HG02885 (cell line): ENCODE measurements around the gene AMELX.

Experiments used
- ATAC-seq: cut with Tn5 transposase; IDR thresholded peaks from one replicate; pipeline ENCODE4 v1.9.1; 2021; ENCODE audit warnings: mild to moderate bottlenecking; ENCODE audit not compliant: unreplicated experiment, poor library complexity

AMELX gene

GRCh38 chrX:11304829-11305228 lies 11.6 kb downstream of the AMELX start:
- ATAC-seq = no peak

GRCh38 chrX:11305641-11306040 lies 12.4 kb downstream of the AMELX start:
- no peak for ATAC-seq

DNA sequence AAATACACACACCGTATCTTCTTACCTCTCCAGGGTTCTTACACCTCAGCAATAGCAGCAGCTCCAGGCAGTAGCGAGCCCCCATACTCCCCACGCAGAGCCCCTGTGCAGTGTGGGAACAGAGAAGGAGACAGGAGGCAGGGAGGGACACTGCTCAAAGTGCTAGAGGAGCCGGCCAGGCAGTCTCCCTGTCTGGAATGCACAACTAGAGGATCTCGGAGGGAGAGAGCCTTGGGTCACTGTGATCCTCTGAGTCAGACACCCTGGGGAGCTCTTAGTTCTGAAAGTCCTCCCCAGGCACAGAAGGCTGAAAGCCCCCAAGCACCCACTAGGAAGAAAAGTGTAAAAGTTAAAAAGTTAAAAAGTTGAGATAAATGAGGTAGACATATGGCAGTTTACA lies 16.0 kb downstream of the AMELX start:
- ATAC-seq = no peak

GRCh38 chrX:11311706-11312105 lies 18.5 kb downstream of the AMELX start:
- ATAC-seq = no peak

DNA sequence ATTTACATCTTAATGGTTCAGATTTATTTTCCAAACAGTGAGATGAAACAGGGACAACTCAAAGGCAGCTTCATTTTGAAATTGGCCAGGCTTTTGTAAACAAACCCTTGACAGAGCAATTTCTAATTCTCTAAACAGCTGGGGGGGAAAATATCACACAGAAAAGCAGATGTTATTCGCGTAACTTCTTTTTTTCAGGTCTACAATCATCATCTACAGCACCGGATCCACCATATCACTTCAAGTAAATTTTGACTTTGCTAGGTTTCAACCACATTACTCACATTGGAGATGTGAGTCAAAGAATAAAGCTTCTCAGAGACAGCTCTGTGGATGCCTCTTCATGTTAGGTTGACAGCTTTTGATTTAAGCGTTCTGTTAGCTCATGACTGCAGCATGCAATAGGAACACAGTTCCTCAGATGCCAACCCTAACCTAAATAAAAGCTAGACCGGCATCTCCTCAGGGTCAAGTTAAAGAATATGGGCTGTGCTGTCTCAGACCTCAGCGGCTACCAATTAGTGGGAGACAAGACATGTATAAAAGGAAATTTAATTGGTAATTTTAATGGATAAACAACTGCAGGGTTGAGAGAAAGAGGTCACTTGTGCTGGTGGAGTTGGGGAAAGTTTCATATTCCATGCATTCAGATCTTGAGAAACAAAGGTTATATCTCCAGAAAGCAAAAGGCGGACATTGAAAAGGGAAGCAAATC lies 26.8 kb downstream of the AMELX start:
- no peak for ATAC-seq

DNA sequence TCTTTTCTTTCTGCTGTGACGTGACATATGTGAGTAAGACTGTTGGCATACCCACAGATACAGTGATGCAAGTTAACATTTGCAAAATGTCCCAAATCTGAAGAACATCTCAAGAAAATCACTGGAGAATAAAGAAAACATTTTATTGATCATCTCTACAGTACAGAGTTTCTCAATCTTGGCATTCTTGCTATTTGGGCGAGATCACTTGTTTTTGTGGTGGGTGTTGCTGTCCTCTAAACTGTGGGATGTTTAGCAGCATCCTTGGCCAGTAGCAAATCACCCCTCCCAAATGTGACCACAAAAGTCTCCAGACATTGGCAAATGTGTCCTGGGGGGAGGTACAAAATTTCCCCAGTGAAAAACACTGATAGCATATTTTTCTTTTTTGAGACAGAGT lies 28.8 kb downstream of the AMELX start:
- no peak for ATAC-seq

GRCh38 chrX:11328134-11328533 lies 34.9 kb downstream of the AMELX start:
- no peak for ATAC-seq

DNA sequence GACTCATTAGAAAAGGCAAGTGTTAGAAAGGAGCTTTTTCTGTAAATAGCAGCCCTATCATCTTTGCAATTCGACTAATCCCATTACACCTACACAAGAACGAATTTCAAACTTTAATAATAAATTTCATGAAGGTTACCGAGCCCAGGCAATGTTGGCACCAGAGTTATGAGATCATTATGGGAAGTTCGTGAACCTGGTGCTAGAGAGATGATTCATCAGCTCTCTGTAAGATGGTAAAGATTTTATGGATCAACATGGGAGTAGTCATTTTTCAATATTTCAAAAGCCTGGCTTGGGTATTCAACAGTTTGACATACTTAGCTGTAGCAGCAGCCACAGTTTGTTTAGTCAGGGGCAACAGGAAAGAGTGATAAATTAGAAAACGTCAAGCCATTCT lies 35.8 kb downstream of the AMELX start:
- ATAC-seq = no peak

- ATAC-seq = no peak
These were observed 38.6 kb downstream of the AMELX start for GRCh38 chrX:11331788-11332187.

- ATAC-seq = no peak
These were observed 41.0 kb downstream of the AMELX start for GRCh38 chrX:11334165-11334564.

GRCh38 chrX:11336201-11336600 lies 43.0 kb downstream of the AMELX start:
- ATAC-seq = no peak

DNA sequence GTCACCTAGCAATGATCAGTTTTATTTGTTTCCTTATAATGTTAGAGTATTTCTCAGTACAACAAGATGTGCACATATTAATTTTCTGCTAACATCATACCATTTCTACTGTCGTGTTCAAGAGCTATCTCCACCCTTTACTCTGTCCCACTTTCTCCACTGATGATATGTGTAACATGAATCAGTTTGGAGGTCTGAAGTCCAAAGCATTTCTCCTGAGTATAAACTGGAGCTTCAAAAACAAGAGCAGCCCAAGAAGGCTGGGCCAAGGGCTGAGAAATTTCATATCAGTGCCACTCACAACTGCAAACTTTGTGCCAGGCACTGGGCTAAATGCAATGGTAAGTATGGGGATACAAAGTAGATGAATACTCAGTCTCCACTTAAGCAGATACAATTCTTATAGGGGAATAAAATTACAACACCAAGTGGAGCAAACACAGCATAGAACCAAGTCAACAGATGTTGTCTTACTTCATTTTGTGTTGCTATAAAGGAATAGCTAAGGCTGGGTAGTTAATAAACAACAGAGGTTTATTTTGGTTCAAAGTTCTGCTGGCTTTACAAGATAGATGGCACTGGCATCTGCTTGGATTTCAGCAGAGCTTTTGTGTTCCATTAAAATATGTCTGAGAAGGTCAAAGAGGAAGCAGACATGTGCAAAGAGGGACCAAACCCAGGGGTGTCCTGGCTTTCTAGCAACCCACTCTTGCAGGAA lies 44.2 kb downstream of the AMELX start:
- no peak for ATAC-seq

DNA sequence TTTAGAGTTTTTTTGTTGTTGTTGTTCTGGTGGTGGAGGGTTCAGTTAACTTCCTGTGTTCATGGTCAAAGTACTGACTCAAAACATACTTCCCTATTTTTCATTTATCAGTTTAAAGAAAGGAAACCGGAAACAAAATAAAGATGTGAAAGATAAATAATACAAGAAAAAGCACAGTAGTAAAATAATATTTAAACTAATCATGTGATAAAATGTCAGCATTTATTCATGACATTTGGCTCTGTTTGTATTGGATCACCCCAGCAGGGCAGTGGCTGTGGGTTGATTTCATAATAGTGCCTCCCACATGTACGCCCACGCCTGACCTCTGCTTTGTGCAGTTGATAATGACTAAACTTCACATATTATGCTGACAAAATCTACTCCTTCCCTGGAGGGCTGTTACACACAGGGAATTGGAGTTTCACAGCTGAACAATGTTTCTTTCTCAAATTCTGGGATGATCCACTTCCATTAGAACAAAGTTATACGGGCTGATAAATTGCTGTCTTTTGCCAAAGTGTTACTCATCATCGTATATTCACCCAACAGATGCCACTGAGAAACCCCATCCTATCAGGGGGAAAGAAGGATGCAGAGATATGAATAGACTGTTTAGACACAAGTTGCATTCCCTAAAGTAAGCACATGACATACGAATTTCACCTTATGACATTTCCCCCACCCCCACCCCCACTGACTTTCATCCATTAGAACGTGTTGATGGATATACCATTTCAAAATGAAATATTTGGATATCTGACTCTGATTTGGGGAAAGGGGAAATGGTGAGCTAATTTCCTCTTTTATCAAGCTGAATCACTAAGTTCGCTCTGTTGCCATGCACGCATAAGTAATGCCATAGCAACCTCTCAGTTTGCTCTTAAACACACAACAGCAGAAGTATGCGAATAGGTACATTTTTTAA lies 48.3 kb downstream of the AMELX start:
- ATAC-seq = peak; percentile 74

- ATAC-seq = no peak
These were observed 49.5 kb downstream of the AMELX start for GRCh38 chrX:11342673-11343072.

- no peak for ATAC-seq
These were observed 53.0 kb downstream of the AMELX start for GRCh38 chrX:11346121-11346682.

DNA sequence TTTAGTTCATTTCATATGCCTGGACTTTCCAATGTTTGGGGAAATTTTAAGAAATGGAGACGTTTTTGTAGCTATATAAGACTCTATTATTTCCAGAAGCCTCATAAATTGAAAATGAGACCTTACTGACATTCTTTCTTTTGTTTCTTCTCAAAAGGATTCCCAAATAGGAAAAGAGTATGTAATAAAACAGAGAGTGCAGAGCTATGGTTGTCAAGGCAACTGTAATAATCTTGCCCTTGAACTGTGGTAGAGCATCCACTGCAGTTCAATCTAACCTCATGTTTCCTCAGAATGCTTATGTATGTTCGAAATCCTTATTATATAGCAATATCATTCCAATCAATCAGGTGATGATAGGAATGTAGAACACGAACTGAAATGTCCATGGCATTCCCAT lies 54.1 kb downstream of the AMELX start:
- ATAC-seq = no peak

GRCh38 chrX:11349020-11349419 lies 55.8 kb downstream of the AMELX start:
- no peak for ATAC-seq

DNA sequence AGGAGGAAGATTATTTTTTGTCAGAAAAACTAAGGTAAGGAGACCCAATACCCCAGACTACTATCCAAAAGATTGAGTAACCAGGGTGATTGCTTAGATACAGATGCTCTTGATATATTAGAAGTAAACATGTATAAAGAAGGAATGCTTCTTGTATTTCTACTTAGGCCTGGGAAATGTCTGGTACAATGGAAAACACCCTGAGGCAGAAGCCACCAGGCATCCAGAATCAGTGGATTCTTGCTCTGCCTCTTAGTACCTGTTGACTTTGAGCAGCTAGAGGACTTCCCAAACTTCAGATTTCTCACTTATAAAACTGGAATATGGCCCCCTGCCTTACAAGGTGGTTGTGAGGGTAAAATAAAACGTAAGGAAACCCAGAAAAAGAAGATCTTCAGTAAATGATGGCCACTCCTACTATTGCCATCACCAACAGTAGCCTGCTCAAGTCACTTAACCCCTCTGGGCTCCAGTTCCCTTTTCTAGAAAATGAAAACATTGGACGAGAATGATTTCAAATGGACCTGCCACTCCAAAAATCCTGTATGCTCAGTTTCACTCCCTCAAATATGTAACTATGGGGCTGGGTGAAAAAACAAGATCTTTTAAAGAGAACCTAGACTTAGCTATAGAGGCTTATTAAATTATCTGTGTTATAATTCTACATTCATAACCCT lies 56.6 kb downstream of the AMELX start:
- no peak for ATAC-seq
